Gastrocnemius medialis (tissue), 4 donors: ENCODE measurements around the gene CCSER1. TPM values are rescaled to one million over a fixed set of nuclear protein-coding genes. Genes with fewer than 3 reads are reported as not detected.

ENCODE experiments used
- ATAC-seq, 2 donors: fragments of 150-250 bp; one replicate each; pipeline ENCODE4 v1.9.1; 2016
- DNase-seq, 2 donors: peaks; one replicate each; pipeline ENCODE4 v3.0.0-alpha.2; 2019
- H3K27ac ChIP-seq, 4 donors: fragments of 200-600 bp; sonication (generic); 1 replicate in 1 of 4; 2 replicates in 3 of 4; pipeline ENCODE4 v1.5.1; 2016 to 2018; ENCODE audit warnings: mild to moderate bottlenecking in 2 of 4, moderate library complexity in 1 of 4
- H3K27me3 ChIP-seq, 3 donors: fragments of 200-600 bp; sonication (generic) in 2 of 3; 1 replicate in 1 of 3; 2 replicates in 2 of 3; pipeline versions ENCODE4 v1.5.1 to v1.6.0; 2016 to 2019; ENCODE audit warnings: mild to moderate bottlenecking in 1 of 3, moderate library complexity in 1 of 3
- H3K36me3 ChIP-seq, 2 donors: fragments of 200-600 bp; sonication (generic) in 1 of 2; one replicate each; pipeline ENCODE4 v1.5.1; 2017 to 2018
- H3K4me1 ChIP-seq, 2 donors: fragments of 200-600 bp; sonication (generic) in 1 of 2; one replicate each; pipeline ENCODE4 v1.5.1; 2016 to 2017; ENCODE audit warnings: mild to moderate bottlenecking in 2 of 2
- H3K4me3 ChIP-seq, 4 donors: fragments of 200-600 bp; sonication (generic) in 3 of 4; 1 replicate in 1 of 4; 2 replicates in 3 of 4; pipeline ENCODE4 v1.5.1; 2016 to 2019; ENCODE audit warnings: mild to moderate bottlenecking in 2 of 4
- H3K9me3 ChIP-seq, 3 donors: fragments of 200-600 bp; sonication (generic) in 2 of 3; 1 replicate in 1 of 3; 2 replicates in 2 of 3; pipeline ENCODE4 v1.5.1; 2016 to 2019
- POLR2A ChIP-seq, 2 donors: fragments of 450-650 bp; IDR thresholded peaks; one replicate each; pipeline ENCODE4 v1.6.1; 2017; ENCODE audit warnings: antibody characterized with exemption in 2 of 2, mild to moderate bottlenecking in 2 of 2, moderate library complexity in 2 of 2
- in situ Hi-C, 4 donors: fragments of 200-750 bp; cut with MboI; loops; one replicate each; pipeline versions ENCODE4 v1.15.0 to v1.8.0; 2017; ENCODE audit warnings: low sequenced_read_pairs in 4 of 4
- intact Hi-C: fragments of 100-400 bp; cut with DNase I; formaldehyde crosslinking; loops from one replicate; pipeline ENCODE4 v1.15.1; 2023; ENCODE audit warnings: low total_unique reads
- total RNA-seq, 4 donors: library from RNA; depleted of rRNA; stranded (reverse); fragments of >200 nt; gene quantifications; one replicate each; pipeline versions ENCODE4 v1.1.0 to v1.2.3, GENCODE V29; 2016
- TF ChIP-seq, protein P1 (sequence below), 5 experiments: fragments of 450-650 bp in 3 of 5; fragments of 200-600 bp in 2 of 5; sonication (generic) in 2 of 5; IDR thresholded peaks in 4 of 5; conservative IDR thresholded peaks in 1 of 5; 1 replicate in 4 of 5; 2 replicates in 1 of 5; pipeline ENCODE4 v1.5.1; 2016 to 2019; ENCODE audit warnings: antibody characterized with exemption in 5 of 5, mild to moderate bottlenecking in 3 of 5, moderate library complexity in 3 of 5

CCSER1 gene
- total RNA-seq, 4 donors from 2014 or later: 0.39 to 0.83 (median 0.63) TPM

DNA sequence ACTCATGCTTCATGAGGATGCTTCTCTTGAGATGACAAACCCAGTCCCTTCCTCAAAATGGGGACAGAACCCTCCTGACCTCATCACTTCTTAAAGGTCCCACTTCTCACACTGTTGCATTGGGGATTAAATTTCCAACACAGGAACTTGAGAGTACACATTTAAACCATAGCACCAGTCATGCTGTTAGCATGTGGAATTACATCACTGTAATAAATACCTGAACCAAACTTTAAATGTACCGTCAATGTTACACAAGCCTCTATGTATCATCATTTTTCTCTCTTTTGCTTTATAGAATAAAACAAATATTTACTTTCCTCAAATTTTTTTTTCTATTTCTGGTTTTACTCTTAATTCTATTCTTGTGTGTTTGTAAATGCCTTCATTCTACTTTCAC is 448.2 kb downstream of the CCSER1 start:
- no peaks in the 10 kb centered on the region for H3K36me3 ChIP-seq
- no peaks in the 10 kb centered on the region for H3K9me3 ChIP-seq
- intact Hi-C loops (no loop called here), in situ Hi-C loops (no loop called here)
- H3K27me3 ChIP-seq: no peaks in the 10 kb centered on the region
- ATAC-seq: no peak
- TF ChIP-seq POLR2A (IDR thresholded peaks at IDR 0.05): no peak
- TF ChIP-seq, protein P1, sequence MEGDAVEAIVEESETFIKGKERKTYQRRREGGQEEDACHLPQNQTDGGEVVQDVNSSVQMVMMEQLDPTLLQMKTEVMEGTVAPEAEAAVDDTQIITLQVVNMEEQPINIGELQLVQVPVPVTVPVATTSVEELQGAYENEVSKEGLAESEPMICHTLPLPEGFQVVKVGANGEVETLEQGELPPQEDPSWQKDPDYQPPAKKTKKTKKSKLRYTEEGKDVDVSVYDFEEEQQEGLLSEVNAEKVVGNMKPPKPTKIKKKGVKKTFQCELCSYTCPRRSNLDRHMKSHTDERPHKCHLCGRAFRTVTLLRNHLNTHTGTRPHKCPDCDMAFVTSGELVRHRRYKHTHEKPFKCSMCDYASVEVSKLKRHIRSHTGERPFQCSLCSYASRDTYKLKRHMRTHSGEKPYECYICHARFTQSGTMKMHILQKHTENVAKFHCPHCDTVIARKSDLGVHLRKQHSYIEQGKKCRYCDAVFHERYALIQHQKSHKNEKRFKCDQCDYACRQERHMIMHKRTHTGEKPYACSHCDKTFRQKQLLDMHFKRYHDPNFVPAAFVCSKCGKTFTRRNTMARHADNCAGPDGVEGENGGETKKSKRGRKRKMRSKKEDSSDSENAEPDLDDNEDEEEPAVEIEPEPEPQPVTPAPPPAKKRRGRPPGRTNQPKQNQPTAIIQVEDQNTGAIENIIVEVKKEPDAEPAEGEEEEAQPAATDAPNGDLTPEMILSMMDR (IDR thresholded peaks at IDR 0.05 in 4 of 5, conservative IDR thresholded peaks at IDR 0.05 in 1 of 5): no peak
- DNase-seq: no peak
- no peak overlapping the region for H3K27ac ChIP-seq
- H3K4me3 ChIP-seq: no peak overlapping the region
- no peaks in the 10 kb centered on the region for H3K4me1 ChIP-seq

GRCh38 chr4:90580326-90580725 is 453.1 kb downstream of the CCSER1 start:
- no peak overlapping the region for H3K27ac ChIP-seq
- no peaks in the 10 kb centered on the region for H3K27me3 ChIP-seq
- H3K4me1 ChIP-seq: no peaks in the 10 kb centered on the region
- H3K36me3 ChIP-seq: no peaks in the 10 kb centered on the region
- in situ Hi-C loops: no loop called here
- DNase-seq: no peak
- TF ChIP-seq POLR2A (IDR thresholded peaks at IDR 0.05): no peak
- TF ChIP-seq, protein P1 (IDR thresholded peaks at IDR 0.05 in 4 of 5, conservative IDR thresholded peaks at IDR 0.05 in 1 of 5): no peak
- no peak overlapping the region for H3K4me3 ChIP-seq
- no peak for ATAC-seq
- intact Hi-C loops: no loop called here
- no peaks in the 10 kb centered on the region for H3K9me3 ChIP-seq

- TF ChIP-seq, protein P1 (IDR thresholded peaks at IDR 0.05 in 4 of 5, conservative IDR thresholded peaks at IDR 0.05 in 1 of 5): no peak
- no peak for TF ChIP-seq POLR2A (IDR thresholded peaks at IDR 0.05)
- Histone ChIP-seq H3K36me3 (no peaks in the 10 kb centered on the region), H3K4me1 (no peaks in the 10 kb centered on the region), H3K9me3 (no peaks in the 10 kb centered on the region), H3K27ac (no peak overlapping the region), H3K4me3 (no peak overlapping the region), H3K27me3 (no peaks in the 10 kb centered on the region)
- DNase-seq (no peak), ATAC-seq (no peak)
- intact Hi-C loops: no loop called here
- in situ Hi-C loops: no loop called here
These were observed 454.9 kb downstream of the CCSER1 start for GRCh38 chr4:90582087-90582486.

DNA sequence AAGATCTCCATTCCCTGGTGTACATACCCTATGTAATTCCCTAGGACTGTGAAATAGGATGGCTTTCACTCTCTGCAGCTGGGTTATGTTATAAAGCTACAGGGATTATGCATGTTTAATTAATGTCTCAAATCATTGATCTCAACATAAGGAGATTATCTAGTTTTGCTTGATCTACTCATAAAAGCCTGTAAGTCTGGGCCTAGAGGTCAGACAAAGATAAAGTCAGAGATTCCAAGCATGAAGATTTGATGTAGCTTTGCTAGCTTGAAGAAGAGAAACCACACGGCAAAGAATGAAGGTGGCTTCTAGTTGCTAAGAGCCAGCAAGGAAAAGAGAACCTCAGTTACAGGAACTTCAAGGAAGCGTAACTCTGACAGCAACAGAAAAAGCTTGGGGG is 456.9 kb downstream of the CCSER1 start:
- H3K4me3 ChIP-seq: no peak overlapping the region
- H3K9me3 ChIP-seq: no peaks in the 10 kb centered on the region
- H3K4me1 ChIP-seq: no peaks in the 10 kb centered on the region
- no peaks in the 10 kb centered on the region for H3K27me3 ChIP-seq
- no peak for ATAC-seq
- H3K27ac ChIP-seq: no peak overlapping the region
- in situ Hi-C loops: no loop called here
- no peak for DNase-seq
- H3K36me3 ChIP-seq: no peaks in the 10 kb centered on the region
- intact Hi-C loops: no loop called here
- no peak for TF ChIP-seq POLR2A (IDR thresholded peaks at IDR 0.05)
- TF ChIP-seq, protein P1 (IDR thresholded peaks at IDR 0.05 in 4 of 5, conservative IDR thresholded peaks at IDR 0.05 in 1 of 5): no peak

DNA sequence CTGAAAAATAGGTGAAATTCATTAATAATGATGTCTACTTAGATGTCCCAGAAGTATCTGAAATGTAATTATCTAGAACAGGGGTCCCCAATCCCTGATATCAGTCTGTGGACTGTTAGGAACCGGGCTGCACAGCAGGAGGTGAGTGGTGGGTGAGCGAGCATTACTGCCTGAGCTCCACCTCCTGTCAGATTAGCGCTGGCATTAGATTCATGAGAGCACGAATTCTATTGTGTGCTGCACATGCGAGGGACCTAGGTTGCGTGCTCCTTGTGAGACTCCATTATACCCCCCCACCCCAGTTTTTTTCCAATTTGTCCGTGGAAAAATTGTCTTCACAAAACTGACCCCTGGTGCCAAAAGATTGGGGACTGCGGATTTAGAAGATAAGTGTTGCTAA is 458.8 kb downstream of the CCSER1 start:
- no peak overlapping the region for H3K27ac ChIP-seq
- TF ChIP-seq POLR2A (IDR thresholded peaks at IDR 0.05): no peak
- TF ChIP-seq, protein P1 (IDR thresholded peaks at IDR 0.05 in 4 of 5, conservative IDR thresholded peaks at IDR 0.05 in 1 of 5): no peak
- H3K27me3 ChIP-seq: no peaks in the 10 kb centered on the region
- DNase-seq (no peak), ATAC-seq (no peak)
- no peaks in the 10 kb centered on the region for H3K36me3 ChIP-seq
- H3K4me1 ChIP-seq: no peaks in the 10 kb centered on the region
- in situ Hi-C loops: no loop called here
- H3K4me3 ChIP-seq: no peak overlapping the region
- no peaks in the 10 kb centered on the region for H3K9me3 ChIP-seq
- intact Hi-C loops: no loop called here
